ENCODE results near the gene TGFBI. TPM values are rescaled to one million over a fixed set of nuclear protein-coding genes. Genes with fewer than 3 reads are reported as not detected.
A peak's percentile ranks its signal among the peaks of the same experiment; 100 is the strongest.
"Not testable (repeated sequence)": the region's sequence is repeated elsewhere in the genome, so short reads cannot be mapped to it uniquely, and the experiment has no call there.

TGFBI gene
- polyA plus RNA-seq, 3 donors from 2014 or later = 2.2 to 13.3 (median 10.9) TPM

DNA sequence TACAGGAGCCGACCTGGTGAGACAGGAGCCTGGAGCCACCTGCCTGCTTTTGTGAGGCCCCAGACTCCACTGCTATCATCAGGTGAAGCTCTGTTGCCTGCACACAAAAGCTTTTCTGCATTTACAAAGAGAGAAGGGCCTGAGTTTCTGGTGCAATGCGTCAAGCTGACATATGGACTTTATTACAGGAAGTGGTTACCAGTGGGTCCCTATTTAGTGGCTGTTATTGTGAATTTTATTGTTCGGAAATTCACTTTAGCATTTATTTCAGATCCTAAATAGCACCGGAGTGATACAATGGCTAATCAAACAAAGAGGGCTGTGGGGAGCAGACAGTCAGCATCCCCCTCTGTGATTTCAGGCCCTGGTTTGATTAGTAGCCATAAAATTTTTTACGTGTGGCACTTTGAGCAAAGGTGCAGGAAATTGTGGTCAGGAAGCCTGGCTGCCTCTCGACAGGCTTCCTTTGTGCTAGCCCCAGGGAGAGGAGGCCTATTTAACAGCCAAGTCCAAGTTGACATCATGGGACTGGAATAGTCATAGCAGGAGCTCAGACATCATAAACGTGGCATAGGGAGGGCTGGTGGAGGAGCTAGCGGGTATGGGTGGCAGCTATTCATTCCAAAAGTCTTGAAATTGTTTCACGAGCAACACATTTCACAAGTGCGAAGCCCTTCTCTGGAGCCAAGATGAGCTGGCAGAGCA is 8.4 kb downstream of the TGFBI start:
- Mint-ChIP-seq H3K36me3 (peaks cover 0 to 3% (median 0%) of the 10 kb centered on the region in 3 donors), H3K4me1 (peaks cover 33 to 36% of the 10 kb centered on the region in 2 donors), H3K27ac (peak overlapping the region; percentile 50 to 88 (median 84)), H3K9me3 (no peaks in the 10 kb centered on the region), H3K4me3 (peak overlapping the region; percentile 40 to 79 (median 55)), H3K27me3 (ENCODE audit: low read depth in 3 of 3) (peaks cover 0 to 2% (median 0%) of the 10 kb centered on the region in 3 donors)
- peak; percentile 28 to 52 (median 43) for DNase-seq

DNA sequence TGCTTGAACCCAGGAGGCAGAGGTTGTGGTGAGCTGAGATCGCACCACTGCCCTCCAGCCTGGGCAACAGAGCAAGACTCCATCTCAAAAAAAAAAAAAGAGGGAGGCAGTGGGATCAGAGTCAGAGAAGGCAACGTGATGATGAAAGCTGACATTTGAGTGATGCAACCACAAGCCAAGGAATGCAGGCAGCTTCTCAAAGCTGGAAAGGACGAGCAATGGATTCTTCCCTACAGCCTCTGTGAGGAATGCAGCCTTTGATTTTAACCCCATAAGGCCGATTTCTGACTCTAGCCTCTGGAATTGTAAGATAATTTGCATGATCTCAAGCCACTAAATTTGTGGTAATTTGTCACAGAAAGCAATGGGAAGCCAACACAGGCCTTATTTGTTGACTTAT is 9.8 kb downstream of the TGFBI start:
- Mint-ChIP-seq H3K4me3 (no peak overlapping the region), H3K27me3 (ENCODE audit: low read depth in 3 of 3) (peaks cover 0 to 2% (median 0%) of the 10 kb centered on the region in 3 donors), H3K9me3 (no peaks in the 10 kb centered on the region), H3K36me3 (peaks cover 0 to 3% (median 0%) of the 10 kb centered on the region in 3 donors), H3K4me1 (peaks cover 33 to 37% of the 10 kb centered on the region in 2 donors), H3K27ac (no peak overlapping the region)
- DNase-seq = no peak

DNA sequence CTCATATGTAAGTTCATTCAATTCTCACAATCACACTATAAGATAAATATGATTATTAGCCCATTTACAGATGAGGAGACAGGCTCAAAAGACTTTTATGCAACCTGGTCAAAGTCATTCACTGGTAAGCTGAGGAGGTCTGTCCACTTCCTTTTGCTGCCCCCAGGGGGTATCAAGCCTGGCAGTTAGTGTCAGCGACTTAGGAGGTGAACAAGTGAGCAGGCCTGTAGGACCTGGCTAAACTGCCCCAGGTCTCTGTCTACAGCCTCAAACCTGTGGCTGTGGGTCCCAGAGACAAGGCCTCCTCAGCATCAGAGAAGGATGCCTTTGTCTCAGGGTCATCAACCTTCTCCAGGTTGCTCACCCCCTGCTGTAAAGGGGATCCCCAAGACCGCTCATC is 10.4 kb downstream of the TGFBI start:
- Mint-ChIP-seq H3K27me3 (ENCODE audit: low read depth in 3 of 3) (peaks cover 0 to 2% (median 0%) of the 10 kb centered on the region in 3 donors), H3K27ac (no peak overlapping the region)

DNA sequence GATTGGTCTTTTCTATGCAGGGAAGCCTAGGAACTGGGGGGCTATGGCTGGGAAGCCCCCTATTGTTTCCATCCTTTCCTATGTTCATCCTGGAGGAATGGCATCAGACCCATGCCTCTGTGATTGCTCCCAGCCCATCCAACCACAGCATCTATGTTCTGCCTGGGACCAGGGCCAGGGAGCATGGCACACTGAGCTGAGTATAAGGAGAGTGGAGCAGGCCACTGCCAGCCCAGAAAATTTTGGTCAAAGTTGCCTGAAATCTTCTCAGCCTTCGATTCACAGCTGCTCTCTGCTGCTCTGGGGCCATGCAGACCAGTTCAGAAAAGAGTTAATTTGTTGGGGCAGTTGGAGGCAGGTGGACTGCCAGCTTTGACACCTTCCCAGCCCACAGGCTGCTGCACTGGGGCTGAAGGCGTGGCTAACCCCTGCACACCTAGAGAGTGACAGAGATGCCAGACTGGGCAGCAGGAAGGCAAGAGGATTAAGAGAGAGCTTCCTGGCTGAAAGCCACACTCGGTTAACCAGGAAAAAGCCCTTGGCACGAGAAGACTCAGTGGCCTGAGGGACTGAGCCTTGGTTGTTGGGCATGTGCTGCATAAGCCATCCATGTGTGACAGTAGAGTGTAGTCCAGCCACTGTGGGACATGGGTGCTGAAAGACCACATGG is 12.1 kb downstream of the TGFBI start:
- Mint-ChIP-seq H3K9me3 (no peaks in the 10 kb centered on the region), H3K4me3 (no peak overlapping the region), H3K36me3 (peaks cover 0 to 3% (median 0%) of the 10 kb centered on the region in 3 donors), H3K4me1 (peaks cover 23 to 29% of the 10 kb centered on the region in 2 donors), H3K27ac (no peak overlapping the region), H3K27me3 (ENCODE audit: low read depth in 3 of 3) (peaks cover 0 to 2% (median 0%) of the 10 kb centered on the region in 3 donors)
- DNase-seq = no peak

More for the DNA sequence above, 10.4 kb downstream of the TGFBI start:
- no peak for DNase-seq
- Mint-ChIP-seq H3K4me1 (peaks cover 31 to 37% of the 10 kb centered on the region in 2 donors), H3K9me3 (no peaks in the 10 kb centered on the region), H3K36me3 (peaks cover 0 to 3% (median 0%) of the 10 kb centered on the region in 3 donors), H3K4me3 (no peak overlapping the region)

DNA sequence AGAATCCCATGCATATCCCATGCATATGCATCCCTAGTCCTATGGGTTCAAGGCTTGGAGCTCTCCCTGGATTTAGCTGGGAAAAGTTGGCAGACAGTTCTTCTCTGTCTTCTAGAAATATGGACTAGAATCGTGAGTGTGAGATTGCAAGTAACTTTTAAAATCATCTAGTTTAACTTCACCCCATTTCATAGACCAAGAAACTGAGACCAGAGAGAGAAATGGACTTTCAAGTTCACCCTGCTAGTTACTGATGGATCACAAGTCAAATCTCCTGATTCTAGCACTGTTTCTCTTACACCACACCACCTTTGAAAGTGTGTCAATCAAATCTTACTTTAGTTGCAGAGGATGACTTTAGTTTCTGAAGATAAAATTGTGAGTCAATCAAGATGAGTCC is 13.4 kb downstream of the TGFBI start:
- Mint-ChIP-seq H3K9me3 (no peaks in the 10 kb centered on the region), H3K4me3 (no peak overlapping the region), H3K27ac (peak overlapping the region in 2 of 6 donors; percentile 62 to 72), H3K27me3 (ENCODE audit: low read depth in 3 of 3) (peaks cover 0 to 2% (median 0%) of the 10 kb centered on the region in 3 donors), H3K36me3 (peaks cover 0 to 3% (median 0%) of the 10 kb centered on the region in 3 donors), H3K4me1 (peaks cover 10 to 16% of the 10 kb centered on the region in 2 donors)
- no peak for DNase-seq

DNA sequence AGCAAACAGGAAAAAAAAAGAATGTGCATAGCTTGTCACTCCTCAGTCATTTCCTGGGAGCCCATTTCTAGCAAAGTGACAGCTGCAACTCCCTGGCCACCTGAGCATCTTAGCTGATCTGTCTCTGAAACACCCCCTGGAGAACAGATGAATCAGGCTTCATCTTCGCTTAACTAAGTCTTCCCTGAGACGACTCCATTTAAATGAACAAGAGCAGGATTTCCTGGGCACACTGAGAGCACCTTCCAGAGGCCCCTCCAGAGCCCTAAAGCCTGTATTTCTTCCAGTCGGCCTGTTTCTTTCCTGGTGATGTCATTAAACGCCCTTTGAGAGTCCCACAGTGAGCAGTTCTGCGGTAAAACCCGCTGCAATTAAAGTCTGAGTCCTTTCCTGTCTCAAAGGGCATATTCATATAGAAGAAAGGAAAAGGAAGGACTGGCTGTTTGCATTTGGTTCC is 13.9 kb downstream of the TGFBI start:
- Mint-ChIP-seq H3K9me3 (no peaks in the 10 kb centered on the region), H3K27me3 (ENCODE audit: low read depth in 3 of 3) (peaks cover 0 to under 1% (median 0%) of the 10 kb centered on the region in 3 donors), H3K4me3 (no peak overlapping the region), H3K36me3 (peaks cover 0 to 1% (median 0%) of the 10 kb centered on the region in 3 donors), H3K4me1 (peaks cover 5 to 11% of the 10 kb centered on the region in 2 donors), H3K27ac (peak overlapping the region in 2 of 6 donors; percentile 36 to 72)
- DNase-seq = no peak

DNA sequence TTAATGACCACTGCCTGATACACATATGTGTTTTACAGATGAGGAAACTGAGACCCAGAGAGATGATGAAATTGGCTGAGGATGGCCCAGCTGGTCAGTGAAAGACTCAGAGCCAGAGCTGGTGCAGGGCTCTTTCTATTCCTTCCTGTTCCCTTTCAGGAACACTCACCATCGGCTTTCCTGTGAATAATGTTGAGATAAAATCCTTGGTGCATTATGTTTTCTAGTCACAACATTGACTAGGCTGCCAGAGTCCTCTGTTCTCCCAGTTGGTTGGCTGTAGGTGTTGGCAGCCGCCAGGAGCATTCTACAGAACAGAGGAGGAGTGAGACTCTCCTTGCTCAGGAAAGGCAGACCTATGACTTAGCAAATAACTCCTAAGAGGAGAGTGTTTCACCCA is 14.8 kb downstream of the TGFBI start:
- Mint-ChIP-seq H3K36me3 (no peaks in the 10 kb centered on the region), H3K4me1 (peaks cover 0 to 5% of the 10 kb centered on the region in 2 donors), H3K4me3 (no peak overlapping the region), H3K27me3 (ENCODE audit: low read depth in 3 of 3) (no peaks in the 10 kb centered on the region), H3K27ac (peak overlapping the region in 1 of 6 donors; percentile 34), H3K9me3 (no peaks in the 10 kb centered on the region)
- DNase-seq = no peak

DNA sequence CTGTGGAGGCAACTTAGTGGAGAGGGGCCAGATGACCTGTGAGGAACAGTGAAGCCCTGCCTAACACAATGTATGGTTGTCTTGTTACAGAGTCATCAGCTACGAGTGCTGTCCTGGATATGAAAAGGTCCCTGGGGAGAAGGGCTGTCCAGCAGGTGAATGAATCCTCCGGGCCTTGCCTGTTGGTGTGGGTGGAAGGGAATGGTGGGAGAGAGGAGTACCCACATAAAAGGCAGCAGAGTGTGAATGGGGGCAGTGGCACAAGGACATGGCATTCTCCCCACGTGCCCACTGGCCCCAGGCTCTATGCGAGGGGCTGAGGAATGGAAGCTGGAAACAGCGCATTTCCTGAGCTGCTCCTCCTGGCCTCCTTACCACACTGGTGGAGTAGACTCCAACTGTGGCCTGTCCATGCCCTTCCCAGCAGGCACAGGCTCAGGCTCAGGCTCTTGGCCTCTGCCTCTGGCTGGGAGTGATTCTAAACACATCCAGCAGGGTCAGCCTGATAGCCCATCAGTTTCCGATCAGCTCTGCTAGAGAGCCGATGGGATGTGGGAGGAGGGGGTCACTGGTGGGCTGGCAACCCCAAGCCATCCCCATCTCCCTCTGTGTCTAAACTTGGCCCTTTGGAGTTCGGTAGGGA is 15.3 kb downstream of the TGFBI start:
- Mint-ChIP-seq H3K9me3 (no peaks in the 10 kb centered on the region), H3K27ac (no peak overlapping the region), H3K4me1 (peaks cover 0 to 5% of the 10 kb centered on the region in 2 donors), H3K4me3 (no peak overlapping the region), H3K27me3 (ENCODE audit: low read depth in 3 of 3) (no peaks in the 10 kb centered on the region), H3K36me3 (no peaks in the 10 kb centered on the region)
- no peak for DNase-seq

DNA sequence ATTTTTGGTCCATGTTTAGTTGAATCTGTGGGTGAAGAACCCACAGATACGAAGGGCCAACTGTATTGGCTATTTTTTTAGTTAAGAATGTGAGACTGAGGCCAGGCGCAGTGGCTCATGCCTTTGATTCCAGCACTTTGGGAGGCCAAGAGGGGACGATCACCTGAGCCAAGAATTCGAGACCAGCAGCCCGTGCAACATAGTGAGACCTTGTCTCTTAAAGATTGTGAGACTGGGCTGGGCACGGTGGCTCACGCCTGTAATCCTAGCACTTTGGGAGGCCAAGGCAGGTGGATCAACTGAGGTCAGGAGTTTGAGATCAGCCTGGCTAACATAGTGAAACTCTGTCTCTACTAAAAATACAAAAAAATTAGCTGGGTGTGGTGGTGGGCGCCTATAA is 16.2 kb downstream of the TGFBI start:
- H3K9me3 Mint-ChIP-seq; H3K27me3 Mint-ChIP-seq (ENCODE audit: low read depth in 3 of 3); H3K36me3 Mint-ChIP-seq; H3K4me1 Mint-ChIP-seq; DNase-seq; H3K4me3 Mint-ChIP-seq; H3K27ac Mint-ChIP-seq: not testable (repeated sequence)

DNA sequence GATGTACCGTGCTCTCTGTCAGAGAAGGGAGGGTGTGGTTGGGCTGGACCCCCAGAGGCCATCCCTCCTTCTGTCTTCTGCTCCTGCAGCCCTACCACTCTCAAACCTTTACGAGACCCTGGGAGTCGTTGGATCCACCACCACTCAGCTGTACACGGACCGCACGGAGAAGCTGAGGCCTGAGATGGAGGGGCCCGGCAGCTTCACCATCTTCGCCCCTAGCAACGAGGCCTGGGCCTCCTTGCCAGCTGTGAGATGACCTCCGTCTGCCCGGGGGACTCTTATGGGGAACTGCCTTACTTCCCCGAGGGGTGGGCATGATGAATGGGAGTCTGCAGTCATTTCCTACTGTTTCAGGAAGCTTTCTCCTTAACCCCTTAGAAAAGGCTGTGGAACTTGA is 17.5 kb downstream of the TGFBI start:
- H3K4me1 Mint-ChIP-seq = peaks cover 0 to 3% of the 10 kb centered on the region in 2 donors
- H3K4me3 Mint-ChIP-seq = no peak overlapping the region
- no peak overlapping the region for H3K27ac Mint-ChIP-seq
- no peaks in the 10 kb centered on the region for H3K36me3 Mint-ChIP-seq
- H3K27me3 Mint-ChIP-seq (ENCODE audit: low read depth in 3 of 3) = peaks cover 0 to 1% (median 0%) of the 10 kb centered on the region in 3 donors
- H3K9me3 Mint-ChIP-seq = no peaks in the 10 kb centered on the region
- DNase-seq = no peak

DNA sequence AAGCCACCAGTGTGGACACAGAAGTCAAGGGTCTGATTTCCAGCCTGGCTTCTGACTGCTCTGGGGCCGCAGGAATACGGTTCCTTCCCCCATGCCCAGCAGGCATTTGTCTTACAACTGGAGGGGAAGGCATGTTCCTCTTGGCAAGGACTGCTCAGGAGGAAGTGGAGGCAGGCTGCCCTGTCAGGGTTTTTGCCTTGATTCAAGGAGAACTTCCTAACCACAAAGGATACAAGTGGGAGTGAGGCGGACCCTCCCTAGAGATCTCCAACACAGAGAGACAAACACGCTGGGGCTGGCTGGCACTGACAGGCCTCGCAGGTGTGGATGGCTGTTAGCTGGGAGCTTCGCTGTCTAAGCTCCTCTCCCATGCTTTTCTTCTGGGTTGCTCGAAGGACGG is 19.1 kb downstream of the TGFBI start:
- Mint-ChIP-seq H3K9me3 (no peaks in the 10 kb centered on the region), H3K4me3 (no peak overlapping the region), H3K27me3 (ENCODE audit: low read depth in 3 of 3) (peaks cover 0 to 1% (median 1%) of the 10 kb centered on the region in 3 donors), H3K27ac (no peak overlapping the region), H3K36me3 (no peaks in the 10 kb centered on the region), H3K4me1 (peaks cover 0 to under 1% of the 10 kb centered on the region in 2 donors)
- DNase-seq = no peak

DNA sequence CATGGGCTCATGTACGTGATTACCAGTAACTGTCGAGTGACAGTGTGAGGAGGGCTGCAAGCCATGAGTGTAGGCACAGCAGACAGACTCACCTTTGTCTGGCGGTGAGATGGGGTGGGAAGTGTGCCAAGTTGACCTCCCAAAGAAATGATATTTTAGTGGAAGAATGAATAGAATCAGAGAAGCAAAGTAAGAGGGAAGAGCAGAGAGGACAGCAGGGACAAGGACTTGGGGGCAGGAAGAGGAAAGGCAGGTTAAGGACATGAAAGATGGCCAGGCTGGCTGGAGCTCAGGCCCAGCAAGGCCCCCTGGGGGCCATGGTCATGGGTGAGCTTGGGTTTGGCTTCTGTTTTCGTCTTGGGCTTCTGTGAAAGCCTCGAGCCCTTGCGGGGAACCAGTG is 20.2 kb downstream of the TGFBI start:
- Mint-ChIP-seq H3K4me3 (no peak overlapping the region), H3K36me3 (no peaks in the 10 kb centered on the region), H3K9me3 (no peaks in the 10 kb centered on the region), H3K4me1 (no peaks in the 10 kb centered on the region), H3K27ac (peak overlapping the region in 1 of 6 donors; percentile 38), H3K27me3 (ENCODE audit: low read depth in 3 of 3) (peaks cover 0 to 1% (median 1%) of the 10 kb centered on the region in 3 donors)
- no peak for DNase-seq

DNA sequence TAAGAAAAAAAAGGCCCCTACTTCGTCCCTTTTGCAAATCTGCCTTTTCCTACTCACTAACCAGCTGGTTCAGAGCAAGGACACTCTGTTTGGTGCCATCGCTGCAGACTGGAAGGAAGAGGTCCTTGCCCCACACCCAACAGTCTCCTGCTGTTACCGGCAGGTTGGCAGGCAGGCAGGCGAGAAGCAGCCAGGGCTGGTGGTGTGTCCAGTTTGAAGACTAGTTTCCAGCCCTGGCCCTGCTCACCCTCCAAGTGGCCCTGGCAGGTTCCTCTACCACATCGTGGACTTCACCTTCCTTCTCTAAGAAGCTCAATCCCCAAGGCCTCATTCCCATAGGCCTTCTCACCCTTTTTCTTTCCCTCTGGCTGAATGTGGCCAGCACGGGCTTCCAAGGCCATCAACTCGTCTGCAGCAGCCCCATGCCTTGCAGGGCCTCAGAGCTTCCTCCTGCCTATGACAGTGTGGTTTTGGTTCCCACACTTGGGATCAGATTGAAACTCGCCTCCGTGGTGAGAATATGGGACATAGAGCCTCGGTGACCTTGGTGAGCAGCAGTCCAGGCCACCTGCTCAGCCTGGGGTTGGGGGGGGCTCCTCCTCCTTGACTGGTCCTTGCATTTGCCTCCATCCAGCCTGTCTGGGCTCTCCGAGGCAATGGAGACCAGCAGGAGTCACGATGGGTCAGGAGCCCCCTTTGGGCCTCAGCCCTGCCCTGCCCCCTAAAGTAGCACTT is 22.9 kb downstream of the TGFBI start:
- H3K27me3 Mint-ChIP-seq (ENCODE audit: low read depth in 3 of 3) = peaks cover 0 to 1% (median 1%) of the 10 kb centered on the region in 3 donors
- no peaks in the 10 kb centered on the region for H3K4me1 Mint-ChIP-seq
- H3K36me3 Mint-ChIP-seq = no peaks in the 10 kb centered on the region
- DNase-seq = no peak
- H3K9me3 Mint-ChIP-seq = no peaks in the 10 kb centered on the region
- no peak overlapping the region for H3K27ac Mint-ChIP-seq
- no peak overlapping the region for H3K4me3 Mint-ChIP-seq

Data from immature natural killer cell (primary cell).